Upper lobe of left lung (tissue), 6 donors: ENCODE measurements around the gene PDSS2. TPM values are rescaled to one million over a fixed set of nuclear protein-coding genes. Genes with fewer than 3 reads are reported as not detected.

Experiments used
- ATAC-seq, 2 donors: fragments of 200-7000 bp; cut with Tn5 transposase; one replicate each; pipeline ENCODE4 v1.9.1; 2022; ENCODE audit warnings: mild to moderate bottlenecking in 2 of 2, moderate library complexity in 2 of 2; ENCODE audit not compliant: low FRiP score in 2 of 2
- DNase-seq, 2 donors: peaks; one replicate each; pipeline ENCODE4 v3.0.0-alpha.2; 2019 to 2020
- H3K27ac ChIP-seq, 4 donors: fragments of 200-600 bp; sonication (generic); one replicate each; pipeline ENCODE4 v1.5.1; 2016 to 2019
- H3K27me3 ChIP-seq, 4 donors: fragments of 200-600 bp; sonication (generic); one replicate each; pipeline ENCODE4 v1.5.1; 2017 to 2019
- H3K36me3 ChIP-seq, 4 donors: fragments of 200-600 bp; sonication (generic); one replicate each; pipeline ENCODE4 v1.5.1; 2016 to 2019
- H3K4me1 ChIP-seq, 4 donors: fragments of 200-600 bp; sonication (generic); one replicate each; pipeline ENCODE4 v1.5.1; 2018 to 2019
- H3K4me3 ChIP-seq, 4 donors: fragments of 200-600 bp; sonication (generic); one replicate each; pipeline ENCODE4 v1.5.1; 2017 to 2019; ENCODE audit warnings: mild to moderate bottlenecking in 2 of 4, moderate library complexity in 1 of 4
- H3K9me3 ChIP-seq, 4 donors: fragments of 200-600 bp; sonication (generic); one replicate each; pipeline ENCODE4 v1.5.1; 2018 to 2019
- EP300 ChIP-seq, 4 donors: sonication (generic); formaldehyde crosslinking; IDR thresholded peaks; one replicate each; pipeline ENCODE4 v1.5.1; 2017; ENCODE audit warnings: antibody characterized with exemption in 4 of 4, control low read depth in 2 of 4
- POLR2A ChIP-seq, 4 donors: fragments of 450-650 bp; IDR thresholded peaks; one replicate each; pipeline ENCODE4 v1.5.1; 2016 to 2017; ENCODE audit warnings: antibody characterized with exemption in 4 of 4, mild to moderate bottlenecking in 2 of 4
- POLR2AphosphoS5 ChIP-seq, 2 donors: sonication (generic); formaldehyde crosslinking; IDR thresholded peaks; one replicate each; pipeline ENCODE4 v1.5.1; 2017; ENCODE audit warnings: antibody characterized with exemption in 2 of 2
- WGBS, 2 donors: methylation state at CpG; one replicate each; pipeline ENCODE4 v1.1.5; 2017 to 2018; 5-methylcytosine and 5-hydroxymethylcytosine counted together
- total RNA-seq, 6 donors: library from RNA; depleted of rRNA in 4 of 6; stranded (reverse); fragments of >200 nt in 4 of 6; gene quantifications; one replicate each; pipeline versions ENCODE4 v1.1.0 to v1.2.1, GENCODE V29; 2016 to 2021
- TF ChIP-seq, protein P1 (sequence below), 6 experiments: fragments of 450-650 bp in 4 of 6; fragments of 200-600 bp in 2 of 6; sonication (generic) in 2 of 6; IDR thresholded peaks; one replicate each; pipeline ENCODE4 v1.5.1; 2016 to 2019; ENCODE audit warnings: antibody characterized with exemption in 6 of 6
- donor health status: DM: no; HTN: no; CAD: no; lungs with moderate emphysema.
- donor health status: DM: no; HTN: yes; CAD: no; lungs with severe emphysema.

The PDSS2 gene
- total RNA-seq, 6 donors from 2014 or later = 5.1 to 20.9 (median 15.0) TPM

DNA sequence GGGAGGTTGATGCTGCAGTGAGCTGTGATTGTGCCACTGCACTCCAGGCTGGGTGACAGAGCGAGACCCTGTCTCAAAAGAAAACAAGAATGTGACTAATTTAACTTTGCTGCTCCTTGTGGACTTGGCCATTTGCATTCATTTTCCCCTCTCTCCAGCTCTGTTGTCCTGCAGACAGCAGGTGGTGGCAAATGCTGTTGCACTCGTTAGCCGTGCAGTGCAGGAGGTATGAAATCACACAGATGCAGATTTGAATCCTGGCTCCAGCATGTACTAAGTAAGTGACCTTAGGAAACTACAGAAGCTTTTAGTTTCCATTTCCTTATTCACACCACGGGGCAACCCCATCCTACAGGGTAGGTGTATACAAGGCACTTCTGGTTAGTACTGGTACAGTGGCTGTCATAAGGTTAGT is 334.4 kb downstream of the PDSS2 start:
- WGBS, 2 donors = 52 to 63% methylated on average over 4 of the region's 4 CpGs
- Histone ChIP-seq H3K36me3 (no peaks in the 10 kb centered on the region), H3K27me3 (no peaks in the 10 kb centered on the region), H3K27ac (no peak overlapping the region), H3K4me1 (no peaks in the 10 kb centered on the region), H3K4me3 (no peak overlapping the region), H3K9me3 (no peaks in the 10 kb centered on the region)
- no peak for ATAC-seq
- TF ChIP-seq, protein P1, sequence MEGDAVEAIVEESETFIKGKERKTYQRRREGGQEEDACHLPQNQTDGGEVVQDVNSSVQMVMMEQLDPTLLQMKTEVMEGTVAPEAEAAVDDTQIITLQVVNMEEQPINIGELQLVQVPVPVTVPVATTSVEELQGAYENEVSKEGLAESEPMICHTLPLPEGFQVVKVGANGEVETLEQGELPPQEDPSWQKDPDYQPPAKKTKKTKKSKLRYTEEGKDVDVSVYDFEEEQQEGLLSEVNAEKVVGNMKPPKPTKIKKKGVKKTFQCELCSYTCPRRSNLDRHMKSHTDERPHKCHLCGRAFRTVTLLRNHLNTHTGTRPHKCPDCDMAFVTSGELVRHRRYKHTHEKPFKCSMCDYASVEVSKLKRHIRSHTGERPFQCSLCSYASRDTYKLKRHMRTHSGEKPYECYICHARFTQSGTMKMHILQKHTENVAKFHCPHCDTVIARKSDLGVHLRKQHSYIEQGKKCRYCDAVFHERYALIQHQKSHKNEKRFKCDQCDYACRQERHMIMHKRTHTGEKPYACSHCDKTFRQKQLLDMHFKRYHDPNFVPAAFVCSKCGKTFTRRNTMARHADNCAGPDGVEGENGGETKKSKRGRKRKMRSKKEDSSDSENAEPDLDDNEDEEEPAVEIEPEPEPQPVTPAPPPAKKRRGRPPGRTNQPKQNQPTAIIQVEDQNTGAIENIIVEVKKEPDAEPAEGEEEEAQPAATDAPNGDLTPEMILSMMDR (IDR thresholded peaks at IDR 0.05) = no peak
- no peak for TF ChIP-seq POLR2A (IDR thresholded peaks at IDR 0.05)
- no peak for TF ChIP-seq EP300 (IDR thresholded peaks at IDR 0.05)
- no peak for TF ChIP-seq POLR2AphosphoS5 (IDR thresholded peaks at IDR 0.05)
- DNase-seq = no peak

GRCh38 chr6:107123501-107123900 is 335.9 kb downstream of the PDSS2 start:
- 94 to 99% methylated on average over 6 of the region's 6 CpGs for WGBS, 2 donors
- H3K27me3 ChIP-seq = no peaks in the 10 kb centered on the region
- DNase-seq (no peak), ATAC-seq (no peak)
- H3K9me3 ChIP-seq = no peaks in the 10 kb centered on the region
- no peaks in the 10 kb centered on the region for H3K4me1 ChIP-seq
- TF ChIP-seq EP300 (IDR thresholded peaks at IDR 0.05) (no peak), POLR2A (IDR thresholded peaks at IDR 0.05) (no peak), POLR2AphosphoS5 (IDR thresholded peaks at IDR 0.05) (no peak)
- TF ChIP-seq, protein P1 (IDR thresholded peaks at IDR 0.05) = no peak
- H3K27ac ChIP-seq = no peak overlapping the region
- H3K4me3 ChIP-seq = no peak overlapping the region
- no peaks in the 10 kb centered on the region for H3K36me3 ChIP-seq

- WGBS, 2 donors = 79 to 95% methylated on average over 4 of the region's 4 CpGs
- ATAC-seq (no peak), DNase-seq (no peak)
- no peak for TF ChIP-seq POLR2A (IDR thresholded peaks at IDR 0.05)
- TF ChIP-seq EP300 (IDR thresholded peaks at IDR 0.05) = no peak
- TF ChIP-seq POLR2AphosphoS5 (IDR thresholded peaks at IDR 0.05) = no peak
- TF ChIP-seq, protein P1 (IDR thresholded peaks at IDR 0.05) = no peak
- Histone ChIP-seq H3K4me1 (no peaks in the 10 kb centered on the region), H3K9me3 (no peaks in the 10 kb centered on the region), H3K4me3 (no peak overlapping the region), H3K27me3 (no peaks in the 10 kb centered on the region), H3K36me3 (no peaks in the 10 kb centered on the region), H3K27ac (no peak overlapping the region)
These were observed 336.6 kb downstream of the PDSS2 start for GRCh38 chr6:107122748-107123147.

- TF ChIP-seq EP300 (IDR thresholded peaks at IDR 0.05) = no peak
- TF ChIP-seq, protein P1 (IDR thresholded peaks at IDR 0.05) = no peak
- TF ChIP-seq POLR2AphosphoS5 (IDR thresholded peaks at IDR 0.05) = no peak
- no peak for TF ChIP-seq POLR2A (IDR thresholded peaks at IDR 0.05)
- ATAC-seq (no peak), DNase-seq (no peak)
- Histone ChIP-seq H3K27me3 (no peaks in the 10 kb centered on the region), H3K4me1 (no peaks in the 10 kb centered on the region), H3K36me3 (no peaks in the 10 kb centered on the region), H3K27ac (no peak overlapping the region), H3K9me3 (no peaks in the 10 kb centered on the region), H3K4me3 (no peak overlapping the region)
- 78 to 81% methylated on average over 6 to 8 of the region's 8 CpGs for WGBS, 2 donors
These were observed 337.3 kb downstream of the PDSS2 start for GRCh38 chr6:107121964-107122495.

DNA sequence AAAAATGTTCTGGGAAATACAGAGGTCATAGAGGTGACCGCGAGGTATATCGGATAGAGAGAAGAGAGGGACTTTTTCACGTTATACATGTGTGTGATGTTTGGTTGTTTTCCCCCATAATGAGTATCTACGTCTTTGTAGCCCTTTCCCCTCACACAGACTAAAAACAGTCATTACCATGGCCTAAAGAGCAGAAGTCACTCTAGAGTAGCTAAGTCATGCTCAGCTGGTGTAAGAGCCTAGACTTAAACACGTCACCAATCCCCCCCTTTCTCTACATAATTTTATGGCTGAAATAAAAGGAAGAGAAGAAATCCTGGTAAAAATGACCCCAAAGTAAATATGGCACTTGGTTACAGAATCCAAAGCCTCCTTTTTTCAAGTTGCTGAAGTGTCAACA is 338.1 kb downstream of the PDSS2 start:
- H3K36me3 ChIP-seq = no peaks in the 10 kb centered on the region
- no peak overlapping the region for H3K4me3 ChIP-seq
- DNase-seq (no peak), ATAC-seq (no peak)
- peaks cover 6 to 7% (median 6%) of the 10 kb centered on the region in 4 donors for H3K4me1 ChIP-seq
- 88 to 95% methylated on average over 6 of the region's 6 CpGs for WGBS, 2 donors
- TF ChIP-seq EP300 (IDR thresholded peaks at IDR 0.05) (no peak), POLR2AphosphoS5 (IDR thresholded peaks at IDR 0.05) (no peak), POLR2A (IDR thresholded peaks at IDR 0.05) (no peak)
- H3K27ac ChIP-seq = no peak overlapping the region
- no peaks in the 10 kb centered on the region for H3K9me3 ChIP-seq
- H3K27me3 ChIP-seq = peaks cover 0 to 2% (median 0%) of the 10 kb centered on the region in 4 donors
